NCI-H345 treated with DMSO at 0.1 percent for 48 hours (cell line): ENCODE data around the gene C16orf90.

Experiments used
- DNase-seq: peaks from one replicate; lab custom pipeline; 2025; ENCODE audit not compliant: unreplicated experiment; lab: John Stamatoyannopoulos, UW

C16orf90 gene

GRCh38 chr16:3495176-3495575 lies at the start of gene C16orf90:
TSS of gene C16orf90 (minus strand) at chr16:3495489. CDS start at chr16:3495421, 68 bp downstream.
- DNase-seq, result no peak

- DNase-seq, result no peak
Measured at GRCh38 chr16:3542601-3543373, 47.5 kb upstream of the C16orf90 start.

- no peak for DNase-seq
Measured at GRCh38 chr16:3541527-3542155, 46.4 kb upstream of the C16orf90 start.

- no peak for DNase-seq
Measured at GRCh38 chr16:3538222-3538621, 42.9 kb upstream of the C16orf90 start.

- DNase-seq, result no peak
Measured at GRCh38 chr16:3536851-3537250, 41.6 kb upstream of the C16orf90 start.

- DNase-seq, result no peak
Measured at GRCh38 chr16:3536271-3536731, 41.0 kb upstream of the C16orf90 start.

- DNase-seq, result no peak
Measured at GRCh38 chr16:3534126-3534525, 38.8 kb upstream of the C16orf90 start.

GRCh38 chr16:3532741-3533140 lies 37.5 kb upstream of the C16orf90 start:
- no peak for DNase-seq

GRCh38 chr16:3530371-3530914 lies 35.2 kb upstream of the C16orf90 start:
- DNase-seq, result no peak

GRCh38 chr16:3529175-3529574 lies 33.9 kb upstream of the C16orf90 start:
- no peak for DNase-seq

GRCh38 chr16:3528406-3528805 lies 33.1 kb upstream of the C16orf90 start:
- DNase-seq, result no peak

- peak; percentile 14 for DNase-seq
Measured at GRCh38 chr16:3527216-3527829, 32.0 kb upstream of the C16orf90 start.

- DNase-seq, result no peak
Measured at GRCh38 chr16:3525951-3526350, 30.7 kb upstream of the C16orf90 start.

GRCh38 chr16:3523281-3523680 lies 28.0 kb upstream of the C16orf90 start:
- no peak for DNase-seq

GRCh38 chr16:3520841-3521240 lies 25.6 kb upstream of the C16orf90 start:
- DNase-seq, result no peak

- no peak for DNase-seq
Measured at GRCh38 chr16:3520413-3520812, 25.1 kb upstream of the C16orf90 start.

- no peak for DNase-seq
Measured at GRCh38 chr16:3519581-3519980, 24.3 kb upstream of the C16orf90 start.

GRCh38 chr16:3518986-3519348 lies 23.7 kb upstream of the C16orf90 start:
- no peak for DNase-seq

- DNase-seq, result no peak
Measured at GRCh38 chr16:3518292-3518985, 23.1 kb upstream of the C16orf90 start.

- no peak for DNase-seq
Measured at GRCh38 chr16:3515897-3516296, 20.6 kb upstream of the C16orf90 start.

GRCh38 chr16:3514621-3515020 lies 19.3 kb upstream of the C16orf90 start:
- DNase-seq, result no peak
